ENCODE data around the gene ARHGEF6. TPM values are rescaled to one million over a fixed set of nuclear protein-coding genes. Genes with fewer than 3 reads are reported as not detected.
"Not testable (repeated sequence)": the region's sequence is repeated elsewhere in the genome, so short reads cannot be mapped to it uniquely, and the experiment has no call there.

Gene ARHGEF6
- 40.0 TPM for total RNA-seq (ENCODE audit: insufficient read depth, low replicate concordance)

GRCh38 chrX:136780763-136781162, at the start of gene ARHGEF6:
Gene ARHGEF6, minus strand, starts transcription at chrX:136780932. Its CDS starts 50 bp downstream, at chrX:136780882.
- DNase-seq (ENCODE audit: low spot score): peak; percentile 12

DNA sequence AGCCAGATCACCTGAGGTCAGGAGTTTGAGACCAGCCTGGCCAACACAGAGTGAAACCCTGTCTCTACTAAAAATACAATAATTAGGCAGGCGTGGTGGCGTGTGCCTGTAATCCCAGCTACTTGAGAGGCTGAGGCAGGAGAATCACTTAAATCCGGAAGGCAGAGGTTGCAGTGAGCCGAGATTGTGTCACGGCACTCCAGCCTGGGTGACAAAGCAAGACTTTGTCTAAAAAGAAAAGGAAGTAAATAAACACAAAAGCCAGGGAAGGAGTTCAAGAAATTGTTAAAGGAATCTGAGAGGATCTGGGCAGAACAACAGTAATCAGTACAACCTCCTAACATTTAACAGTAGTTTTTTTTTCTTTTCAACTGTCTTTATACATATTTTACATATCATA, 48.7 kb upstream of the ARHGEF6 start:
- no peak for DNase-seq (ENCODE audit: low spot score)

- no peak for DNase-seq (ENCODE audit: low spot score)
Observed at GRCh38 chrX:136828830-136829229, 48.1 kb upstream of the ARHGEF6 start.

DNA sequence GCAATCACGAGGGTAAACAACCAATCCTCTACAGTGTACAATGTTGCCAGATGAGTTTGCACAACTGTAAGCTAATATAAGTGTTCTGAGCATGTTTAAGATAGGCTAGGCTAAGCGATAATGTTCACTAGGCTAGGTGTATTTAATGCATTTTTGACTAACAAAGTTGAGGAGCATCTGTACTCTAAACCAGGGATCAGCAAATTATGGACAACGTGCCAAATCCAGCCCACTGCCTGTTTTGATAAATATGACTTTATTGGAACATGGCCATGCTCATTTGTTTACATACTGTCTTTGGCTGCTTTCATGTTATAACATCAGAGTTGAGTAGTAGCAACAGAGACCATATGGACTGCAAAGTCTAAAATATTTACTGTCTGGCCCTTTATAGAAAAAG, 46.3 kb upstream of the ARHGEF6 start:
- DNase-seq (ENCODE audit: low spot score): no peak

DNA sequence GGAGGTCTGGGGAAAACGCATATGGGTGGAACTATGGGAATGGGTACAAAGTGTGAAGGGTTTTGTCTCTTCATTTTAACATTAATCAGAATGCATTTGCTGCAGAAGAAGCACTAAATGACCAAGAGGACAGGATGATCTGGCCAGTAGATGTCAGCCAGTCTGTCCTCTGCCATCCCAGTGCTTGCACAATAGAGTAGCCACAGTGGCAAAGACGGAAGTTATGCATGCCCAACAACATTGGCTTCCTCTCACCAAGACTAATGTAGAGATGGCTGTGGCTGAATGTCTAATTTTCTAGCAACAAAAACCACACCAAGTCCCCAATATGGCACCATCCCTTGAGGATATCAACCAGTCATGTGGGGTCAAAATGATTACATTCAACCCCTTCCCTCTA, 45.0 kb upstream of the ARHGEF6 start:
- DNase-seq (ENCODE audit: low spot score): no peak

GRCh38 chrX:136823175-136823574, 42.4 kb upstream of the ARHGEF6 start:
- DNase-seq (ENCODE audit: low spot score): no peak

GRCh38 chrX:136822337-136823095, 41.8 kb upstream of the ARHGEF6 start:
- no peak for DNase-seq (ENCODE audit: low spot score)

DNA sequence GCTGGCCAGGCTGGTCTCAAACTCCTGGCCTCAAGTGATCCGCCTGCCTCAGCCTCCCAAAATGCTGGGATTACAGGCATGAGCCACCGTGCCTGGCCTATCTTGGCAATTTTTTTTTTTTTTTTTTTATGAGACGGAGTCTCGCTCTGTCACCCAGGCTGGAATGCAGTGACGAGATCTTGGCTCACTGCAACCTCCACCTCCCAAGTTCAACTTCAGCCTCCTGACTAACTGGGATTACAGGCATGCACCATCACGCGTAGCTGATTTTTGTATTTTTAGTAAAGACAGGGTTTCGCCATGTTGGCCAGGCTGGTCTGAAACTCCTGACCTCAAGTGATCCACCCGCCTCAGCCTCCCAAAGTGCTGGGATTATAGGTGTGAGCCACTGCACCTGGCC, 39.0 kb upstream of the ARHGEF6 start:
- not testable (repeated sequence) for DNase-seq (ENCODE audit: low spot score)

DNA sequence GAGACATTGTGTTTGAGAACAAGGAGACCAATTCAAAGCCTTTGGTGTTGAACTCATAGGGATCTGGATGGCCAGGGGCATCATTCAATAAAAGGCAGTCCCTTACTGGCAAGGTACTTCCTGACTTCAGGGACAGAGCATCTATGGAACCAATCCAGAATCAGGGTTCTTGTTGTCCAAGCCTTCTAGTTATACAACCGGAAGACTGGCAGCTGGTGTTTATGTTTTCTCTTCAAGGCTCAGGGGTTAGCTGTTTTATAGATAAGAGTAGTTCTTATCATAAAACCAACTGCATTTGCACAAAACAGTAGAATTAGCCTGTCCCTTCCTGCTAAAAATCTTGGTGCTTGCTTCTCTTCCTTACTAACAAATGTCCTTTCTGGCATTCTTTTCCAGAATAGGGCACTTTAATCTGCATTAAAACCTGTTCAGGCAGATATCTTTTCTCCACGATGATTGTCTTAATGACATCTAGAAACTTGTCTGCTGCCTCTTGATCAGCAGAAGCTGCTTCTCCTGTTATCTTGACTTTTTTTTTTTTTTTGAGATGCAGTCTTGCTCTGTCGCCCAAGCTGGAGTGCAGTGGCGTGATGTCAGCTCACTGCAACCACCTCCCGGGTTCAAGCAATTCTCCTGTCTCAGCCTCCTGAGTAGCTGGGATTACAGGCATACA, 38.4 kb upstream of the ARHGEF6 start:
- DNase-seq (ENCODE audit: low spot score): no peak

DNA sequence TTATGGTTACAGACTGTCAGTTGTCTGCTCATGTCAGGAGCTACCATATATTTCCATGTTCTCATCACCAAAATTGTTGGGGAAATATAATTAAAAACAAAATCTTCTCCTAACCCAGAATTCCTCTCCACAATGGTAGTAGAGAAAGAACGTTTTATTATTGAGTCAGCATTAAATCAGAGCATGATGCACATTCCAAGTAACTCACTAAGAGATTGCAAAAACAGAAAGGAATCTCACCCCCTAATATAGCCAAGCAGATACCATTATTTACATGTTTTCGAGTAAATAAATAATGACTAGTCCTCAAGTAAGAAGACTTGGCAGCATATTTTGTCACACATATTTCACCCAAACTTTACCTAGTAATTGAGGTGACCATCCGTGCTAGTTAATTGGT, 36.2 kb upstream of the ARHGEF6 start:
- no peak for DNase-seq (ENCODE audit: low spot score)

DNA sequence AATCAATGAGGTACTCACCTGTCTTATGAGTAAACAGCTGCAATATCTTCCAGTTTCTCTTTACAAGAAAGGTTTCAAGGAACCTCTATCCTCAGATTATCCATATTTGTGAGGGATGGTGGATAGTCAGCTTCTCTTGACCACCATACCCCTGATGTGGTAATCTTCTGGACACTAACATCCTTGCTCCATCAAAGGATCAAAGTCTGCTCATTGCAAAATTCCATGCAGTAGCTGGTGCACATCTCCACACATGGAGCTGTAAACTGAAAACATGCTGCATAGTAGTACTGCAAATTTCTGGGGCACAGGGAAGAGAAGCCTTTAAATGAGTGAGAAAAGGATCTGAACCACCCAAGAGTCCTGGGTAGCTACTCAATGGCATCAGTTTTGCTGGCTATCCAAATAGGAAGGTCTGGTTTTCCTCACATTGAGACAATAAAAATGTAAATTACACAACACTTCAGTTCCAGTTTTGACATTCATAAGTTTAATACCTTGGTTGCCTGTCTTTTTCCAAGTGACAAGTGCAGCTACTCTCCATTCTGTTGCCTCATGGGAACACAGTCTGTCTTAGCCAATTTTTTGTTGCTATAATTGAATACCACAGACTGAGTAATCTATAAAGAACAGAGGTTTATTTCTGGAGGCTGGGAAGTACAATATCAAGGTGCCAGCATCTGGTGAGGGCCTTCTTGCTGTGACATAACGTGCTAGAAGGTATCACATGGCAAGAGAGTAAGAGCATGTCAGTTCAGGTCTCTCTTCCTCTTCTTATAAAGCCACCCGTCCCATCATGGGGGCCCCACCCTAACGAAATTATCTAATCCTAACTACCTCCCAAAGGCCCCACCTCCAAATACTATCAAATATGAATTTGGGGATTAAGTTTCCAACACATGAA, 34.4 kb upstream of the ARHGEF6 start:
- no peak for DNase-seq (ENCODE audit: low spot score)

DNA sequence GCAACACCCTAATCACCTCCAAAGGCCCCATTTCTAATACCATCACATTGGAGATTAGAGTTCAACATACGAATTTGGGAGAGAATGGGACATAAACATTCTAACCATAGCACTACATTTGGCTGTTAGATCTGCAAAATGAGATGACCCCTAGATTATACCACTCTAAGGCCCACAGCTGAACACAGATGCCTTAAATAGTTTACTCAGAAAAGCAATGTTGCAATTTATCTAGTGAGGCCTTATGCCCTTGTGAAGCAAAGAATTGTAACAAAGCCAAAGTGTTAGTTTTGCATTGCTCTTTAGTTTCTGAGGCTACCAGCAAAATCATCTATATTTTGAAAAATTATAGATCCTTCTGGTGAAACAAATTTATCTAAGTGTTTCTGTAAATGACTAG, 31.6 kb upstream of the ARHGEF6 start:
- DNase-seq (ENCODE audit: low spot score): peak; percentile 17

GRCh38 chrX:136810493-136810892, 29.8 kb upstream of the ARHGEF6 start:
- DNase-seq (ENCODE audit: low spot score): no peak

DNA sequence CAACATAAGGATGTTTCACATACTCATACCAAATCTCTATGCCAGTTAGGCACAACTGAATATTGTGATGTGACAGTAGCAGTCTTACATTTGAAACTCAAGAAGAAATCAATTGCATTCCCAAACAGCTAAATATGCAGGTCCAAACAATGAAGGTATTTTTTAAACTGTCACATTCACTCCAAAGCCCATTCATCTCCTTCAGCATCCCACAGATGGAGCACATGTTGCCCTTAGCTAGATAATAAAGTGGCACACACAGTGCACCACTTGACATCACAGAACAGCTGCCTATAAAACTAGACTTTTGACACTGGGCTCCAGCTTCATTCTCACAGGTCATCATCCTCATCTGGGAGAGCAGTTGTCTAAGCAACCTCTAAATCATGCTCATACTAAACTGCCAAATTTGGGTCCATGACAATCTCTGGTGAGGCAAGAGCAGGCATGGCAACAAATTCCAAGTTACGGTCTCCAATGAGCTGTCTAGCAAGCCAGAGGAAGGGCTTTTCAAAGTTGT, 26.2 kb upstream of the ARHGEF6 start:
- DNase-seq (ENCODE audit: low spot score): no peak

DNA sequence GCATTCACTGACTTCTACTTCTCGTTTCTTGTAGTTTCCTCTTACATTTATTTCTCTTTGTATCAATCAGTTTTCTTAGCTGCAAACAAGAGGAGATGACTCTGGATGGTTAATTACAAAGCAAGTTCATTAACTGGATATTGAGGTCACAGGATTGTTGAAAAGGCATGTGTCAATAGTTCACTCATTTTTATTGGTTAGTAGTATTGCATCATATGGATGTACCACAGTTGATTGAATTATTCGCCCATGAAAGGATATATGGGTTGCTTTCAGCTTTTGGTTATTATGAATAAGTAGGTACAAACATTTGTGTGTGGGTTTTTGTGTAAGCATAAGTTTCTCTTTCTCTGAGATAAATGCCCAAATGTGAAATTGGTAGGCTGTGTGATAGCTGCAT, 21.8 kb upstream of the ARHGEF6 start:
- no peak for DNase-seq (ENCODE audit: low spot score)

GRCh38 chrX:136797787-136798186, 17.1 kb upstream of the ARHGEF6 start:
- no peak for DNase-seq (ENCODE audit: low spot score)

DNA sequence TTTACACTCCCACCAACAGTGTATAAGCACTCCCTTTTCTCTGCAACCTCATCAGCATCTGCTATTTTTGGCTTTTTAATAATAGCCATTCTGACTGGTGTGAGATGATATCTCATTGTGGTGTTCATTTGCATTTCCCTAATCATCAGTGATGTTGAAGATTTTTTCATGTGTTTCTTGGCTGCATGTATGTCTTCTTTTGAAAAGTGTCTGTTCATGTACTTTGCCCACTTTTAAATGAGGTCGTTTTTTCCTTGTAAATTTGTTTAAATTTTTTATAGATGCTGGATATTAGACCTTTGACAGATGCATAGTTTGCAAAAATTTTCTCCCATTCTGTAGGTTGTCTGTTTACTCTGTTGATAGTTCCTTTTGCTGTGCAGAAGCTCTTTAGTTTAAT, 14.4 kb upstream of the ARHGEF6 start:
- DNase-seq (ENCODE audit: low spot score): not testable (repeated sequence)

DNA sequence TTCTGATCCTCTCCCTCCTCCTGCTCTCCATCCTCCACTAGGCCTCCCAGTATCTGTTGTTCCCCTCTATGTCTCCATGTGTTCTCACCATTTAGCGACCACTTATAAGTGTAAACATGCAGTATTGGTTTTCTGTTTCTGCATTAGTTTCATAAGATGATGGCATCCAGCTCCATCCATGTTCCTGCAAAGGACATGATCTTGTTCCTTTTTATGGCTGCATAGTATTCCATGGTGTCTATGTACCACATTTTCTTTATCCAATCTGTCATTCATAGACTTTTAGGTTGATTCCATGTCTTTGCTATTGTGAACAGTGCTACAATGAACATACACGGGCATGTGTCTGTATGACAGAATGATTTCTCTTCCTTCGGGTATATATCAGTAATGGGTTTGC, 13.9 kb upstream of the ARHGEF6 start:
- DNase-seq (ENCODE audit: low spot score): not testable (repeated sequence)

DNA sequence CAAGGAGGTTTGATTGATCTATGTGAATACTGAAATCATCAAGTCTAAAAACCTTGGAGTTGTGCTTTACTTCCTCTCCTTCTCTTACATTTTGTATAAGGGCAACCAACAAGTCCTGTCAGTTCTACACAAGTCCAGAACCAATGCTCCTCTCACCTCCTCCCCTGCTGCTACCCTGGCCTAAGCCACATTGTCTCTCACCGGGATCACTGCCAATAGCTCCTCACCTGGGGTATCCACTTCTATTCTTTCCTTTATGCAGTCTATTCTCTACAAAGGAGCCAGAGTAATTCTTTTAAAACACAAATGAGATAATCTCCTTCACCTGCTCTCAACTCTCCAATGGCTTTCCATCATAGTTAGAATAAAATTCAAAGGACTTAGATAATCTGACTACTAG, 13.3 kb upstream of the ARHGEF6 start:
- DNase-seq (ENCODE audit: low spot score): no peak

DNA sequence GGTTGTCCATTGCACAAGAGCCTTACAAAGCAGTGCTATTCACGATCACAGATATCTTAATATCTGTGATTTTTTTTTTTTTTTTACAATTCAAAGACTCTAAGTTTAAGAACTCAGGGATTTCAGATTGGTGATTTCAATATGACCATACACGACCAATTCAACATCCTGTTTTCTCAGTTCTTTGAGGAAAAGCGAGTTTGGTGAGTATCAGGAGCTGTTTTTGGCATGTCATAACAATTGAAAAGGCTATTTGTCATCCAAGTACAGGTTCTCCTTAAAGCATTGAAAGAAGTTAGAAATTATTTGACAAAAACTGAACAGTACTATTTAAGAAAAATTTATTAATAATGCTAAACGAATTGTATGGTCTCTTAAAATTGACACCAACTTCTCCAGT, 9.1 kb upstream of the ARHGEF6 start:
- DNase-seq (ENCODE audit: low spot score): no peak

- peak; percentile 4 for DNase-seq (ENCODE audit: low spot score)
Observed at GRCh38 chrX:136784231-136784630, 3.5 kb upstream of the ARHGEF6 start.

- no peak for DNase-seq (ENCODE audit: low spot score)
Observed at GRCh38 chrX:136783159-136783558, 2.4 kb upstream of the ARHGEF6 start.
